Suprapubic skin (tissue), 4 donors: Measurements from ENCODE around the gene RYR3.

Experiments used
- EP300 ChIP-seq: sonication (generic); formaldehyde crosslinking; IDR thresholded peaks from one replicate; pipeline ENCODE4 v1.6.1; 2017; ENCODE audit warnings: antibody characterized with exemption
- POLR2A ChIP-seq, 2 donors: fragments of 450-650 bp; IDR thresholded peaks; one replicate each; pipeline ENCODE4 v1.6.1; 2017; ENCODE audit warnings: antibody characterized with exemption in 2 of 2, mild to moderate bottlenecking in 2 of 2, moderate library complexity in 2 of 2
- POLR2AphosphoS5 ChIP-seq, 3 donors: sonication (generic); formaldehyde crosslinking; IDR thresholded peaks; one replicate each; pipeline ENCODE4 v1.6.1; 2017; ENCODE audit warnings: antibody characterized with exemption in 3 of 3
- TF ChIP-seq, protein P1 (sequence below), 2 donors: fragments of 200-600 bp in 1 of 2; fragments of 450-650 bp in 1 of 2; sonication (generic) in 1 of 2; IDR thresholded peaks; one replicate each; pipeline ENCODE4 v1.5.1; 2016 to 2019; ENCODE audit warnings: antibody characterized with exemption in 2 of 2, mild to moderate bottlenecking in 1 of 2, moderate library complexity in 1 of 2

DNA sequence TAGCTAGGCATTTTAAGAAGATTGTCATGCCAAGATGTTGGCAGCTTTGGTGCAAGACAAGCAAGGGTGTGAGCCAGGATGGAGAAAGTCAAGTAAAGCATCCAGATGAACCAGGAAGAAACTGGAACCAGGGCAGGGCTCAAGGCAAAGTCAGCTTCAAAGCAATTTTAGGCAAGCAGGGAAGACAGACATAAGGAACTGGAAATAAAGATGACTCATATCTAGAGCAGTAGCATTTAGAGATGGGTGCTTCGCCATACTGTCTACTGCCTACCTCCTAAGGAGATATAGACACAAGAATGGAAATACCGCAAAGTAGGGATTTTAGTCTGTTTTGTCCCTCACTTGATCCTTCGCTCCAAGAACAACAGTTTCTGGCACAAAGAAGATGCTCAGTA, 59.9 kb downstream of the RYR3 start:
- TF ChIP-seq POLR2AphosphoS5 (IDR thresholded peaks at IDR 0.05), result no peak
- no peak for TF ChIP-seq POLR2A (IDR thresholded peaks at IDR 0.05)
- TF ChIP-seq, protein P1, sequence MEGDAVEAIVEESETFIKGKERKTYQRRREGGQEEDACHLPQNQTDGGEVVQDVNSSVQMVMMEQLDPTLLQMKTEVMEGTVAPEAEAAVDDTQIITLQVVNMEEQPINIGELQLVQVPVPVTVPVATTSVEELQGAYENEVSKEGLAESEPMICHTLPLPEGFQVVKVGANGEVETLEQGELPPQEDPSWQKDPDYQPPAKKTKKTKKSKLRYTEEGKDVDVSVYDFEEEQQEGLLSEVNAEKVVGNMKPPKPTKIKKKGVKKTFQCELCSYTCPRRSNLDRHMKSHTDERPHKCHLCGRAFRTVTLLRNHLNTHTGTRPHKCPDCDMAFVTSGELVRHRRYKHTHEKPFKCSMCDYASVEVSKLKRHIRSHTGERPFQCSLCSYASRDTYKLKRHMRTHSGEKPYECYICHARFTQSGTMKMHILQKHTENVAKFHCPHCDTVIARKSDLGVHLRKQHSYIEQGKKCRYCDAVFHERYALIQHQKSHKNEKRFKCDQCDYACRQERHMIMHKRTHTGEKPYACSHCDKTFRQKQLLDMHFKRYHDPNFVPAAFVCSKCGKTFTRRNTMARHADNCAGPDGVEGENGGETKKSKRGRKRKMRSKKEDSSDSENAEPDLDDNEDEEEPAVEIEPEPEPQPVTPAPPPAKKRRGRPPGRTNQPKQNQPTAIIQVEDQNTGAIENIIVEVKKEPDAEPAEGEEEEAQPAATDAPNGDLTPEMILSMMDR (IDR thresholded peaks at IDR 0.05), result no peak
- TF ChIP-seq EP300, result no peak
